HepG2 (cell line): ENCODE results near the gene CRYGA. TPM values are rescaled to one million over a fixed set of nuclear protein-coding genes. Genes with fewer than 3 reads are reported as not detected.

Experiments used
- AKAP8 ChIP-seq: sonication (generic); formaldehyde crosslinking; IDR thresholded peaks from 2 replicates; pipeline ENCODE4 v1.5.1; 2020; ENCODE audit warnings: mild to moderate bottlenecking, missing genetic modification reagents
- CHCHD3 ChIP-seq: sonication (generic); formaldehyde crosslinking; IDR thresholded peaks from 2 replicates; pipeline ENCODE4 v1.8.0; 2022; ENCODE audit warnings: mild to moderate bottlenecking, missing genetic modification reagents, moderate library complexity
- FOXO1 ChIP-seq: sonication (generic); formaldehyde crosslinking; IDR thresholded peaks from 2 replicates; pipeline ENCODE4 v1.4.0; 2020; ENCODE audit warnings: missing genetic modification reagents
- HNRNPL ChIP-seq: fragments of 200-400 bp; formaldehyde crosslinking; IDR thresholded peaks from 2 replicates; pipeline ENCODE4 v1.6.1; 2017; ENCODE audit warnings: mild to moderate bottlenecking, low read depth, low read length
- HNRNPUL1 ChIP-seq: fragments of 200-400 bp; formaldehyde crosslinking; IDR thresholded peaks from 2 replicates; pipeline ENCODE4 v1.6.1; 2017; ENCODE audit warnings: low read depth, mild to moderate bottlenecking, low read length, moderate library complexity
- HOXD1 ChIP-seq: sonication (generic); formaldehyde crosslinking; IDR thresholded peaks from 2 replicates; pipeline ENCODE4 v1.5.0; 2020; ENCODE audit warnings: missing genetic modification reagents
- IKZF1 ChIP-seq: fragments of 450-650 bp; IDR thresholded peaks from 2 replicates; pipeline ENCODE4 v1.7.1; 2016
- NCOA5 ChIP-seq: sonication (generic); formaldehyde crosslinking; IDR thresholded peaks from 2 replicates; pipeline ENCODE4 v1.4.0; 2020; ENCODE audit warnings: missing genetic modification reagents
- NFKB2 ChIP-seq: sonication (generic); formaldehyde crosslinking; IDR thresholded peaks from 2 replicates; pipeline ENCODE4 v1.4.0; 2020; ENCODE audit warnings: missing genetic modification reagents, borderline replicate concordance
- PAX8 ChIP-seq: sonication (generic); formaldehyde crosslinking; IDR thresholded peaks from 2 replicates; pipeline ENCODE4 v1.8.0; 2022; ENCODE audit warnings: mild to moderate bottlenecking, missing genetic modification reagents, borderline replicate concordance
- PHB2 ChIP-seq: fragments of 450-650 bp; IDR thresholded peaks from 2 replicates; pipeline ENCODE4 v1.6.1; 2018; ENCODE audit not compliant: partially characterized antibody
- RAD21 ChIP-seq: fragments of 450-650 bp; formaldehyde crosslinking; IDR thresholded peaks from 2 replicates; pipeline ENCODE4 v1.5.0; 2020; ENCODE audit warnings: mild to moderate bottlenecking
- SETDB1 ChIP-seq: sonication (generic); formaldehyde crosslinking; IDR thresholded peaks from 2 replicates; pipeline ENCODE4 v1.5.1; 2020; ENCODE audit warnings: missing genetic modification reagents, mild to moderate bottlenecking, borderline replicate concordance
- ZNF253 ChIP-seq: sonication (generic); formaldehyde crosslinking; IDR thresholded peaks from 2 replicates; pipeline ENCODE4 v1.8.0; 2022; ENCODE audit warnings: mild to moderate bottlenecking, missing genetic modification reagents, borderline replicate concordance
- ZNF720 ChIP-seq: sonication (generic); formaldehyde crosslinking; IDR thresholded peaks from 2 replicates; pipeline ENCODE4 v1.4.0; 2020; ENCODE audit warnings: missing genetic modification reagents
- polyA plus RNA-seq, 8 experiments: library from polyadenylated mRNA; depleted of rRNA in 3 of 8; stranded (reverse) in 7 of 8; unstranded in 1 of 8; fragments of >200 nt; fragmentation: Illumina TruSeq in 4 of 8; extraction: Trizol in 4 of 8; gene quantifications; 2 replicates each; pipeline versions ENCODE4 v1.2.1 to v1.2.3, GENCODE V29; 2011 to 2016; ENCODE audit warnings: low read depth in 4 of 8, missing spikeins in 1 of 8, mixed read lengths in 1 of 8; ENCODE audit not compliant: insufficient read depth in 1 of 8
- total RNA-seq, 5 experiments: library from RNA; depleted of rRNA; stranded (reverse); fragments of >200 nt; fragmentation: Illumina TruSeq; extraction: Trizol; gene quantifications; 2 replicates each; pipeline ENCODE4 v1.2.3, GENCODE V29; 2016; ENCODE audit warnings: low read depth in 1 of 5
- TF ChIP-seq, protein P1 (sequence below): sonication (generic); formaldehyde crosslinking; IDR thresholded peaks from 2 replicates; pipeline ENCODE4 v1.5.1; 2020; ENCODE audit warnings: mild to moderate bottlenecking, missing genetic modification reagents, borderline replicate concordance
- TF ChIP-seq, protein P2 (sequence below): sonication (generic); formaldehyde crosslinking; IDR thresholded peaks from 2 replicates; pipeline ENCODE4 v1.5.1; 2020; ENCODE audit warnings: mild to moderate bottlenecking, missing genetic modification reagents
- TF ChIP-seq, protein P3 (sequence below): sonication (generic); formaldehyde crosslinking; IDR thresholded peaks from 2 replicates; pipeline ENCODE4 v1.5.0; 2020; ENCODE audit warnings: mild to moderate bottlenecking, missing genetic modification reagents

Gene CRYGA
- total and polyA plus RNA-seq, 2 of the 13 experiments (the other 11 are each of a cell fraction or from before 2014, with no cell fraction given), result not detected

DNA sequence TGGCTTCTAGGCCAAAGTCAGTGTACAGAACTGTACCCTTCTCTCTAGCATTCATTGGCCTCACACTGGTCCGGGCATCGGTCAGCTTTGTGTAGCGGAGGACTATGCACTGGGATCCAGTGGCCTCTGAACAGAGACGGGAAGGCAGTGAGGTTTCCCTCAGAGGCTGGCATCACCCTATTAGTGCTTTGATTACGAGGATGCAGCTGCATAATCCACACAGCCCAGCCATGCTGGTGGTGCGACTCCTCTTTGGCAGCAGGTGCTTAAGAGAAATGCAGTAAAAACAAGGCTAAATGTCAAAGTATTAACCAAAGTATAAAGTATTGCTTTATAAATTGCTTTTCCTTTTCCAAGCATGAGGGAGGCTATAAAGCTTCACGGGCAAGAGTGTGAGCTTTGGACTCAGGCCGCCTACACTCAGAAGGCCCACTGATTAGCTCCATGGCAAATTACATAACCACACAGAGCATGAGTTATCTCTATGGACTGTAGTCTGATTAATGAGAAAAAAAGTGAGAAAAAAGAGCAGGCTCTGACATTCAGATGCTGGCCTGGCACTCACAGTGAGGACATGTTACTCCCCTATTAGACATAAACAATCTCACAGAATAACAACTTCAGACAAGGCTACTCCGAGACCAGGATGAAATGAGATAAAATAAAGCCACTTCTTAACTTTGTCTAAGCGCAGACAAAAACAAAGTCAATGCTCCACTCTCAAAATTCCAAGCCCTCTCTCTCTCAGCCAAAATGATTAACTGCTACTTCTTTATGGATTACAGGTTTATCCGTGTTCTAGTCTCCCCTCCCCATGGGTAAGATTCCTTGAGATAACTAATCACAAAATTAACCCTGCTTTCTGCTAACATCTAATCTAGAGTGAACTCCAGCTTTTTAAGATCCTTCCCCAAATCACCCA, 27.3 kb downstream of the CRYGA start (continued):
- TF ChIP-seq, protein P1, sequence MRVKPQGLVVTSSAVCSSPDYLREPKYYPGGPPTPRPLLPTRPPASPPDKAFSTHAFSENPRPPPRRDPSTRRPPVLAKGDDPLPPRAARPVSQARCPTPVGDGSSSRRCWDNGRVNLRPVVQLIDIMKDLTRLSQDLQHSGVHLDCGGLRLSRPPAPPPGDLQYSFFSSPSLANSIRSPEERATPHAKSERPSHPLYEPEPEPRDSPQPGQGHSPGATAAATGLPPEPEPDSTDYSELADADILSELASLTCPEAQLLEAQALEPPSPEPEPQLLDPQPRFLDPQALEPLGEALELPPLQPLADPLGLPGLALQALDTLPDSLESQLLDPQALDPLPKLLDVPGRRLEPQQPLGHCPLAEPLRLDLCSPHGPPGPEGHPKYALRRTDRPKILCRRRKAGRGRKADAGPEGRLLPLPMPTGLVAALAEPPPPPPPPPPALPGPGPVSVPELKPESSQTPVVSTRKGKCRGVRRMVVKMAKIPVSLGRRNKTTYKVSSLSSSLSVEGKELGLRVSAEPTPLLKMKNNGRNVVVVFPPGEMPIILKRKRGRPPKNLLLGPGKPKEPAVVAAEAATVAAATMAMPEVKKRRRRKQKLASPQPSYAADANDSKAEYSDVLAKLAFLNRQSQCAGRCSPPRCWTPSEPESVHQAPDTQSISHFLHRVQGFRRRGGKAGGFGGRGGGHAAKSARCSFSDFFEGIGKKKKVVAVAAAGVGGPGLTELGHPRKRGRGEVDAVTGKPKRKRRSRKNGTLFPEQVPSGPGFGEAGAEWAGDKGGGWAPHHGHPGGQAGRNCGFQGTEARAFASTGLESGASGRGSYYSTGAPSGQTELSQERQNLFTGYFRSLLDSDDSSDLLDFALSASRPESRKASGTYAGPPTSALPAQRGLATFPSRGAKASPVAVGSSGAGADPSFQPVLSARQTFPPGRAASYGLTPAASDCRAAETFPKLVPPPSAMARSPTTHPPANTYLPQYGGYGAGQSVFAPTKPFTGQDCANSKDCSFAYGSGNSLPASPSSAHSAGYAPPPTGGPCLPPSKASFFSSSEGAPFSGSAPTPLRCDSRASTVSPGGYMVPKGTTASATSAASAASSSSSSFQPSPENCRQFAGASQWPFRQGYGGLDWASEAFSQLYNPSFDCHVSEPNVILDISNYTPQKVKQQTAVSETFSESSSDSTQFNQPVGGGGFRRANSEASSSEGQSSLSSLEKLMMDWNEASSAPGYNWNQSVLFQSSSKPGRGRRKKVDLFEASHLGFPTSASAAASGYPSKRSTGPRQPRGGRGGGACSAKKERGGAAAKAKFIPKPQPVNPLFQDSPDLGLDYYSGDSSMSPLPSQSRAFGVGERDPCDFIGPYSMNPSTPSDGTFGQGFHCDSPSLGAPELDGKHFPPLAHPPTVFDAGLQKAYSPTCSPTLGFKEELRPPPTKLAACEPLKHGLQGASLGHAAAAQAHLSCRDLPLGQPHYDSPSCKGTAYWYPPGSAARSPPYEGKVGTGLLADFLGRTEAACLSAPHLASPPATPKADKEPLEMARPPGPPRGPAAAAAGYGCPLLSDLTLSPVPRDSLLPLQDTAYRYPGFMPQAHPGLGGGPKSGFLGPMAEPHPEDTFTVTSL, result peak; percentile 79; the same call in 1 of the 2 replicates
- TF ChIP-seq, protein P2, sequence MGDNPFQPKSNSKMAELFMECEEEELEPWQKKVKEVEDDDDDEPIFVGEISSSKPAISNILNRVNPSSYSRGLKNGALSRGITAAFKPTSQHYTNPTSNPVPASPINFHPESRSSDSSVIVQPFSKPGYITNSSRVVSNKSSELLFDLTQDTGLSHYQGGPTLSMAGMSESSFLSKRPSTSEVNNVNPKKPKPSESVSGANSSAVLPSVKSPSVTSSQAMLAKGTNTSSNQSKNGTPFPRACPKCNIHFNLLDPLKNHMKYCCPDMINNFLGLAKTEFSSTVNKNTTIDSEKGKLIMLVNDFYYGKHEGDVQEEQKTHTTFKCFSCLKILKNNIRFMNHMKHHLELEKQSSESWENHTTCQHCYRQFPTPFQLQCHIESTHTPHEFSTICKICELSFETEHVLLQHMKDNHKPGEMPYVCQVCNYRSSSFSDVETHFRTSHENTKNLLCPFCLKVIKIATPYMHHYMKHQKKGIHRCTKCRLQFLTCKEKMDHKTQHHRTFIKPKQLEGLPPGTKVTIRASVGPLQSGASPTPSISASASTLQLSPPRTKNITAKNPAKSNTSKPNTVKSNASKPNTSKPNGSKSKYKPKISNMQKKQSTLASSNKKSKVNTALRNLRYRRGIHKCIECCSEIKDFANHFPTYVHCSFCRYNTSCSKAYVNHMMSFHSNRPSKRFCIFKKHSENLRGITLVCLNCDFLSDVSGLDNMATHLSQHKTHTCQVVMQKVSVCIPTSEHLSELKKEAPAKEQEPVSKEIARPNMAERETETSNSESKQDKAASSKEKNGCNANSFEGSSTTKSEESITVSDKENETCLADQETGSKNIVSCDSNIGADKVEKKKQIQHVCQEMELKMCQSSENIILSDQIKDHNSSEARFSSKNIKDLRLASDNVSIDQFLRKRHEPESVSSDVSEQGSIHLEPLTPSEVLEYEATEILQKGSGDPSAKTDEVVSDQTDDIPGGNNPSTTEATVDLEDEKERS (CRISPR knock-in tag), result peak; percentile 76; the same call in 1 of the 2 replicates
- TF ChIP-seq NFKB2, result no peak
- TF ChIP-seq AKAP8 (CRISPR knock-in tag), result no peak
- no peak for TF ChIP-seq PHB2
- 0 out of 2 replicates have a peak, but pooled peaks have one; percentile 13 for TF ChIP-seq RAD21 (CRISPR knock-in tag)
- TF ChIP-seq ZNF253 (CRISPR knock-in tag), result no peak
- no peak for TF ChIP-seq PAX8 (CRISPR knock-in tag)
- TF ChIP-seq CHCHD3, result no peak
- TF ChIP-seq SETDB1, result no peak
- no peak for TF ChIP-seq HNRNPUL1
- no peak for TF ChIP-seq FOXO1
- TF ChIP-seq HOXD1 (CRISPR knock-in tag), result no peak
- TF ChIP-seq HNRNPL, result no peak
- TF ChIP-seq, protein P3, sequence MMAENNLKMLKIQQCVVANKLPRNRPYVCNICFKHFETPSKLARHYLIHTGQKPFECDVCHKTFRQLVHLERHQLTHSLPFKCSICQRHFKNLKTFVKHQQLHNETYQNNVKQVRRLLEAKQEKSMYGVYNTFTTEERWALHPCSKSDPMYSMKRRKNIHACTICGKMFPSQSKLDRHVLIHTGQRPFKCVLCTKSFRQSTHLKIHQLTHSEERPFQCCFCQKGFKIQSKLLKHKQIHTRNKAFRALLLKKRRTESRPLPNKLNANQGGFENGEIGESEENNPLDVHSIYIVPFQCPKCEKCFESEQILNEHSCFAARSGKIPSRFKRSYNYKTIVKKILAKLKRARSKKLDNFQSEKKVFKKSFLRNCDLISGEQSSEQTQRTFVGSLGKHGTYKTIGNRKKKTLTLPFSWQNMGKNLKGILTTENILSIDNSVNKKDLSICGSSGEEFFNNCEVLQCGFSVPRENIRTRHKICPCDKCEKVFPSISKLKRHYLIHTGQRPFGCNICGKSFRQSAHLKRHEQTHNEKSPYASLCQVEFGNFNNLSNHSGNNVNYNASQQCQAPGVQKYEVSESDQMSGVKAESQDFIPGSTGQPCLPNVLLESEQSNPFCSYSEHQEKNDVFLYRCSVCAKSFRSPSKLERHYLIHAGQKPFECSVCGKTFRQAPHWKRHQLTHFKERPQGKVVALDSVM, result peak; percentile 64
- TF ChIP-seq NCOA5 (CRISPR knock-in tag), result no peak
- no peak for TF ChIP-seq IKZF1
- TF ChIP-seq ZNF720 (CRISPR knock-in tag), result no peak
